Tibial artery (tissue), 4 donors: ENCODE data around the gene PRDM2.

Experiments used
- DNase-seq, 2 donors: peaks; one replicate each; pipeline ENCODE4 v3.0.0-alpha.2; 2019
- H3K27ac ChIP-seq, 2 donors: fragments of 200-600 bp; sonication (generic) in 1 of 2; 1 replicate in 1 of 2; 2 replicates in 1 of 2; pipeline ENCODE4 v1.5.1; 2018 to 2019; ENCODE audit warnings: mild to moderate bottlenecking in 1 of 2
- H3K27me3 ChIP-seq, 2 donors: fragments of 200-600 bp; sonication (generic) in 1 of 2; one replicate each; pipeline versions ENCODE4 v1.5.1 to v1.6.0; 2016 to 2019
- H3K36me3 ChIP-seq, 3 donors: fragments of 200-600 bp; sonication (generic) in 2 of 3; one replicate each; pipeline ENCODE4 v1.5.1; 2016 to 2019; ENCODE audit warnings: mild to moderate bottlenecking in 2 of 3
- H3K4me1 ChIP-seq, 4 donors: fragments of 200-600 bp; sonication (generic) in 2 of 4; 1 replicate in 3 of 4; 2 replicates in 1 of 4; pipeline ENCODE4 v1.5.1; 2016 to 2019
- H3K4me3 ChIP-seq, 2 donors: fragments of 200-600 bp; sonication (generic) in 1 of 2; 1 replicate in 1 of 2; 2 replicates in 1 of 2; pipeline ENCODE4 v1.5.1; 2018 to 2019; ENCODE audit warnings: mild to moderate bottlenecking in 2 of 2
- H3K9me3 ChIP-seq, 3 donors: fragments of 200-600 bp; sonication (generic) in 1 of 3; one replicate each; pipeline ENCODE4 v1.5.1; 2016 to 2019
- intact Hi-C: fragments of 100-400 bp; cut with DNase I; formaldehyde crosslinking; loops from one replicate; pipeline ENCODE4 v1.15.0; 2023; ENCODE audit warnings: low total_unique reads
- TF ChIP-seq, protein P1 (sequence below), 2 experiments: fragments of 200-600 bp in 1 of 2; fragments of 450-650 bp in 1 of 2; IDR thresholded peaks; one replicate each; pipeline ENCODE4 v1.5.1; 2017 to 2019; ENCODE audit warnings: antibody characterized with exemption in 2 of 2, mild to moderate bottlenecking in 1 of 2, moderate library complexity in 1 of 2

PRDM2 gene

DNA sequence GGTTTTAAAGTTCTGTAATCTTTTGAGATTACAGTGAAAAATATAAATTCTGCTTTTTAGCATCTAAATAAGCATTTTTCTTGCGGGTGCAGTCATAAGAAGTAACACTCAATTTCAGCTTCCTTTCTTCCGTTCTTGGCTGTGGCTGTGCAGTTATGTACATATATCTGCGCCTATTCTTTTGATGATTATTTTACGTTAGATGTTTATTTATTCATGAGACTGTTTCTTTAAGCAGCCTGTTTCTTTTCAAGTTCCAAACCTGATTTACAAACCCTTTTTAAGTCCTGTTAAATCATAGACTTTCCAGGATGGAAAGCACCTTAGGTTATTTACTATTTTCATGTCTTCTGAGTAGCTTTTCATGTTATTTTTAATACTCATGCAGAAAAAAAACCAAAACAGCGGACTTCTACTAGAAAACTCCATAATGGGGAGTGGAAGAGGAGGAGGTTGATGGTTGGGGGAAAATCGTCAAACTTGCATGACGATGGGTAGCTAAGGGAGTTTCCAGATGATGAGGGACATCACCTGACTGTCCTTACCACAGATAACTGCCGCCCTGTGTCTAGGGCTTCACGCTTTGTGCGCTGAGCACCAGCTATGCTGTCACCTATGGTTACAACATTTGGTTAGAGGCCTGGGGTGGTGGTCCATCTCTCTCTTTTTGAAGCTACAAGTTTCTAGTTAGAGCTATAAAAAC is 2.6 kb downstream of the PRDM2 start:
- TF ChIP-seq, protein P1, sequence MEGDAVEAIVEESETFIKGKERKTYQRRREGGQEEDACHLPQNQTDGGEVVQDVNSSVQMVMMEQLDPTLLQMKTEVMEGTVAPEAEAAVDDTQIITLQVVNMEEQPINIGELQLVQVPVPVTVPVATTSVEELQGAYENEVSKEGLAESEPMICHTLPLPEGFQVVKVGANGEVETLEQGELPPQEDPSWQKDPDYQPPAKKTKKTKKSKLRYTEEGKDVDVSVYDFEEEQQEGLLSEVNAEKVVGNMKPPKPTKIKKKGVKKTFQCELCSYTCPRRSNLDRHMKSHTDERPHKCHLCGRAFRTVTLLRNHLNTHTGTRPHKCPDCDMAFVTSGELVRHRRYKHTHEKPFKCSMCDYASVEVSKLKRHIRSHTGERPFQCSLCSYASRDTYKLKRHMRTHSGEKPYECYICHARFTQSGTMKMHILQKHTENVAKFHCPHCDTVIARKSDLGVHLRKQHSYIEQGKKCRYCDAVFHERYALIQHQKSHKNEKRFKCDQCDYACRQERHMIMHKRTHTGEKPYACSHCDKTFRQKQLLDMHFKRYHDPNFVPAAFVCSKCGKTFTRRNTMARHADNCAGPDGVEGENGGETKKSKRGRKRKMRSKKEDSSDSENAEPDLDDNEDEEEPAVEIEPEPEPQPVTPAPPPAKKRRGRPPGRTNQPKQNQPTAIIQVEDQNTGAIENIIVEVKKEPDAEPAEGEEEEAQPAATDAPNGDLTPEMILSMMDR (IDR thresholded peaks at IDR 0.05) = no peak
- Histone ChIP-seq H3K27me3 (no peaks in the 10 kb centered on the region), H3K4me1 (peaks cover 0 to 9% (median 3%) of the 10 kb centered on the region in 4 donors), H3K27ac (no peak overlapping the region), H3K9me3 (no peaks in the 10 kb centered on the region), H3K36me3 (no peaks in the 10 kb centered on the region), H3K4me3 (no peak overlapping the region)
- intact Hi-C loops = no loop called here
- DNase-seq = no peak

DNA sequence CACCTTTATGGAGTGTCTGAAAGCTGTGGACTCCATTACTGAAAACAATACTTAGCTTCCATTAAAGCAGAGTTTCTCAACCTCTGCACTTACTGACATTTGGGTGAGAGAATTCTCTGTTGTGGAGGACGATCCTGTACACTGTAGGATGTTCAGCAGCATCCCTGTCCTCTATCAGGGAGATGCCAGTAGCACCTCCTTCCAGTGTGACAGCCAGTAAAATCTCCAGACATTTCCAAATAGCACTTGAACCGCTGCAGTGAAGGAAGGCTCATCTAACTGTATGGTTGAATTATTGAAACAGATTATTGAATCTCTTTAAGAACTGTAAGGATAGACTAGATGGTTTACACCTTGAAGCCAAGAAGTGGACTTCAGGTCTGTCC is 3.1 kb downstream of the PRDM2 start:
- TF ChIP-seq, protein P1 (IDR thresholded peaks at IDR 0.05) = no peak
- H3K27ac ChIP-seq = no peak overlapping the region
- intact Hi-C loops = no loop called here
- peaks cover 0 to 9% (median 3%) of the 10 kb centered on the region in 4 donors for H3K4me1 ChIP-seq
- DNase-seq = no peak
- H3K9me3 ChIP-seq = no peaks in the 10 kb centered on the region
- no peak overlapping the region for H3K4me3 ChIP-seq
- no peaks in the 10 kb centered on the region for H3K36me3 ChIP-seq
- no peaks in the 10 kb centered on the region for H3K27me3 ChIP-seq

DNA sequence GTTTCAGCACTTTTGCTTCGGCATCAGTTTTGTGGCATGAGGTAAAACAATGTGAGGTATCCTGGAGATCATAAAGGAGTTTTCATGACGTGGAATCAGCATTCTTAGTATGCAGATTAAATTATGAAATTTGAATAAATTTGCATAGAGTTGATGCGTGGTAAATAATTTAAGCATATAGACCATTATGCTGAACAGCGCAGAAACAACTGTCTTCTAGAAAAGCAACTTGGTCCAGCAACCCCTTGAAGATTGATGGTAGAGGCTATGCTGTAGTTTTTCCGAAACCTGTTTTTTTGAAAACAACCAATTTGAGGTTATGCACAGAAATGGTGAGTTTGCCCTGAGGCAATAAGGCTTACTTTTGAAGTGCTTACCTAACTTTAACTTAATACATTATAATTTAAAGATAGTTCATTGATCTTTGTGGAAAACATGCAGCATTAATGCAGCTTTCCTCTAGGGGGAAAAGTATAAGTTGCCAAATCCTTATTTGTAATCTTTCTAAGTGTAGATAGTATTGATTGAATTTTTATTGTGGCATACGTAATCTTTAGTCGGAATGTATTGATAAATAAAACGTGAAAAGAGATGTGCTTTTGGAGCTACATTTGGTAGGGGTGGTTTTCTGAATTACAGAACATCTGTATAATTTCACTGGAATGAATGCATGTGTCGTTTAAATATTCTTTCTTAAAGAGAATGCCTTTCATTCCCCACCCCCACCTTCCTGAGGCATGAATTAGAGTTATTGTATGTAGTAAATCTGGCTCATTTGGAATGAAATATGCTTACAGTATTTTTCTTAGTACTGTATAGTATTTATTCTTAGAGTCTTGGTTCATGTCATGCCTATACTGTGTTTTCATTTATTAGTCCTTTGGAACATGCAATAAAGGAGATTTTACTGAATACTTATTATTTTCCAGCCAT is 3.8 kb downstream of the PRDM2 start:
- no peak for DNase-seq
- intact Hi-C loops = no loop called here
- TF ChIP-seq, protein P1 (IDR thresholded peaks at IDR 0.05) = no peak
- Histone ChIP-seq H3K27me3 (no peaks in the 10 kb centered on the region), H3K27ac (no peak overlapping the region), H3K9me3 (no peaks in the 10 kb centered on the region), H3K4me3 (no peak overlapping the region), H3K4me1 (peaks cover 0 to 9% (median 3%) of the 10 kb centered on the region in 4 donors), H3K36me3 (no peaks in the 10 kb centered on the region)

DNA sequence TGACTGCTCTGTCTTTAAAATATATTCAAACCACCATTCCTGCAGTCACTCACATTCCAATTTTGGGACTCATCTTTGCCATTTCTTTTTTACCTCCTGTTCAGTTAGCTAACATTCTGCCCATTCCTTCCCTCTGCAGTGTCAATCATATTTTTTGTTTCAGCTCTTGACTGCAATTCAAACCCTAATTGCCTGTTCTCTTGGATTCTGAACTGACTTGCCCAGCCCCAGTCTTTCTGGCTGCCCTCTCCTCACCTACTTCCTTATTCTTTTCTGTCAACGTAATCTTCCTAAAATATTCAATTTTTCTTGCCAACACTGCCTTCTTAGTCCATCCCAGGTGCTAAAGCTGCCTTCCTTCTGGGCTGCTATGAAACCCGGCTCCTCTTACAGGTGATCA is 6.1 kb downstream of the PRDM2 start:
- Histone ChIP-seq H3K27ac (no peak overlapping the region), H3K9me3 (no peaks in the 10 kb centered on the region), H3K4me1 (peaks cover 0 to 10% (median 0%) of the 10 kb centered on the region in 4 donors), H3K27me3 (no peaks in the 10 kb centered on the region), H3K4me3 (no peak overlapping the region), H3K36me3 (no peaks in the 10 kb centered on the region)
- DNase-seq = no peak
- intact Hi-C loops = no loop called here
- TF ChIP-seq, protein P1 (IDR thresholded peaks at IDR 0.05) = no peak

DNA sequence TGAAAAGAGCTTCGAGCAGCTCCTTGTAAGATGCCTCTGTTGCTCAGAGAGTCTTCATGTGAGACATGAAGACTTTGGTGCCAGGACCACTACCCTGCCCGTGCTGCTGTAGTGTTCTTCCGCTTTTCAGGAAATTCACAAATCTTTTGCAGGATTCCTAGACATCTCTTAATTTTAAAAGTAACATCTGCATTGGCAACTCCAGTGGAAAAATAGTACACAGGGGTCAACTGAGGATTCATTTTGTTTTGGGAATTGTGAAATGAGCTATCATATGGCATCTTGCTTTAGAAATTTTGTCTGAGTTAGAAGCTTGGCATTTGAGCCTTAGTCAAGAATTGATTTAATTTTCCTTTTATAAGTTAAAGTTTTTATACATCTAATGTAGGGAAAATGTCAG is 7.2 kb downstream of the PRDM2 start:
- Histone ChIP-seq H3K9me3 (no peaks in the 10 kb centered on the region), H3K27me3 (no peaks in the 10 kb centered on the region), H3K4me1 (peaks cover 0 to 10% (median 0%) of the 10 kb centered on the region in 4 donors), H3K27ac (no peak overlapping the region), H3K36me3 (no peaks in the 10 kb centered on the region), H3K4me3 (no peak overlapping the region)
- intact Hi-C loops = no loop called here
- TF ChIP-seq, protein P1 (IDR thresholded peaks at IDR 0.05) = no peak
- DNase-seq = no peak
